AML-193 (cell line): ENCODE results near the gene HSD3B1.

Experiments used
- DNase-seq, 2 experiments: peaks; one replicate each; lab custom pipeline; 2025; lab: John Stamatoyannopoulos, UW

The HSD3B1 gene

GRCh38 chr1:119506941-119507340, at the start of gene HSD3B1:
TSS of gene HSD3B1 (plus strand) at chr1:119507210. CDS start at chr1:119507477, 267 bp downstream.
- DNase-seq, result no peak

DNA sequence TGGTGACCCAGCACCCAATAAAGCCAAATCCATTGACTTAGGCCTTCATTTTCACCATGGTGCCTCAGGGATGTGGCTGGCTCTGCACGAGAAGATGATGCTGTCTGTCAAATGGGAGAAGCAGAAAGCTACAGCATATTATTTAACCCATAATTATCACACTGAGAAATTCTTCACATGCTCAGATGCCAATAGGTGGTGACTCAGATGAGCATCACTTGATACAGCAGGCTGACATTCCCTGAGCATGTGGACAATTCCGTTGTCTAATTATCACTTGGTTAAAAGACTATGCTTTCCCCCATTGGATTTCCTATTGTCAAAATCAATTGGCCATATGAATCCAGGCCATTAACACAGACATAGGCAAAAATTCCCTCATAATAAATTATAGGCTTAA, 44.0 kb upstream of the HSD3B1 start:
- DNase-seq, result no peak

DNA sequence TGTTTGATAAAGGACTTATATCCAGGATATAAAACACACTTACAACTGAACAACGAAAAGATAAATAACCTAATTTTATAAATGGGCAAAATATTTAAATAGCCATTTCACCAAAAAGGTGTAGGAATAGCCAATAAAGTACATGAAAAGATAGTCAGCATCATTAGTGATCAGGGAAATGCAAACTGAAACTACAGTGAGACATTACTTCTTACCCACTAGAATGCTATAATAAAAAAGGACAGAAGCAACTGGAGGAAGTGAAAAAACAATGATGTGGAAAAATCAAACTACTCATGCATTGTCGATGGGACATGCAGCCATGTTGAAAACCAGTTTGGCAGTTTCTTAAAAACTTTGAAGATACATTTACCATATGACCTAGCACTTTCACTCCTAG, 43.4 kb upstream of the HSD3B1 start:
- DNase-seq, result no peak

GRCh38 chr1:119466445-119466844, 40.6 kb upstream of the HSD3B1 start:
- no peak for DNase-seq

DNA sequence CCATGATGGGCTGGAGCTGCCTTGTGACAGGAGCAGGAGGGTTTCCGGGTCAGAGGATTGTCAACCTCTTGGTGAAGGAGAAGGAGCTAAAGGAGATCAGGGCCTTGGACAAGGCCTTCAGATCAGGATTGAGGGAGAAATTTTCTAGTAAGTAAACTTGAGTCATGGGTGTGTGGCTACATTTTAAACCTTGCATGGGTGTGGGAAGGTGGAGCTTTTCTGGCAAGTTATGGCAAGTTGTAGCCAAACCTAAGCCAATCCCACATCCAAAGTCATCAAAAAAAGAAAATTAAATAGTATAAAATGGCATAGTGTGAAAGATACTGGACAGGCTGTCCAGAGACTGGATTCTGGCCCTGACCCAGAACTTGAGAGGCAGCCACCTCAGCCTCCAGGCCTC, 39.8 kb upstream of the HSD3B1 start:
- DNase-seq, result no peak

DNA sequence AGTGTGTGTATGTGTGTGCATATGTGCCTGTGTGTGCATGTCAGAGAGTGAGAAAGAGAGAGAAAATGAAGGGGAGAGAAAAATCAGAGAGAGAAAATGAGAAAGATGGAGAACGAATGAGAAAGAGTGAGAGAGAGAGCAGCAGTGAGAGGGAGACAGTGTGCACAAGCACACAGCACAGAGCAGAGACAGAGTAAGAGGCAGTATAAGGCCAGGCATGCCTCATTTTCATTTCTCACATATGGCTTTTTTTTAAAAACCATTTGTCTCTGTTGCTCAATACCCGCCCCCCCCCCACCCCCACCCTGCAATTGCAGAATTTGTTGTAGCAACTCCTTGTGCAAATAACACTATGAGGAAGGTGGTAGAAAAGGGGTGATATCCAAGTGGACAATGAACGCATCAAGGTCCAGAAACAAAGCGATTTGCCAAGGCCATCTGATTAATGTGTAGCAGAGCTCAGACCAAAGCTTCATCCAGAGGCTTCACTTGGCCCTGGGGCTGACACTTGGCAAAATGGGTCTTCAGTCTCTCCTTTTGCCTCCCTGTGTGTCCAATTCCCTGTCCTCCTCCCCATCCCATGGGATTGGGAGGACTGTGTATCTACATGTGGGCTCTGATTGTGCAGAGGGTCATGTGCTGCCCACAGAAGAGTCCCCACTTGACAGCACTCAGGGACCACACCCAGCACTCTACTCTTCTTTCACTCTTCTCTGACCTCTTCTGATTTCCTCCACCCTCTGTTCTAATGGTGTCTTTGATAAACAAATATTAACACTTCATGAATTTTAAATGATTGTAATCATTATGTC, 38.9 kb upstream of the HSD3B1 start:
- DNase-seq, result no peak

DNA sequence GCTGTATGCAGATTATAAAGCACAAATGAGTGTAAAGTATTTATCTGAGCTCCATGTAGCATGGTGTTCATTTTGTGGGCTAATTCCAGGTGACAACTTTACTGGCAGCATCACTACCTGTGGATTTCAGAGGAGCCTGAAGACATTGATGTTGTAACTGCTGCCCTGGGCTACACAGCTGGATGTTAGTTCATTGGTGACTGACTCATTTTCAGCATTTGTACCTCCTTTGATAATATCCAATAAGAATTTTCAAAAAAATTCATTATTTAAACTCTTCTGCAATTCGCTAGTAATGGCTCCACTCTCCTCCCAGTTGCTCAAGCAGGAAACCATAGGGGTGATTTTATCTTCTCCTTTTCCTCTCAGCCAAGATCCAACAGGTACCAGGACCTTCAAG, 37.3 kb upstream of the HSD3B1 start:
- no peak for DNase-seq

- DNase-seq, result no peak
Measured at GRCh38 chr1:119470377-119470776, 36.6 kb upstream of the HSD3B1 start.

DNA sequence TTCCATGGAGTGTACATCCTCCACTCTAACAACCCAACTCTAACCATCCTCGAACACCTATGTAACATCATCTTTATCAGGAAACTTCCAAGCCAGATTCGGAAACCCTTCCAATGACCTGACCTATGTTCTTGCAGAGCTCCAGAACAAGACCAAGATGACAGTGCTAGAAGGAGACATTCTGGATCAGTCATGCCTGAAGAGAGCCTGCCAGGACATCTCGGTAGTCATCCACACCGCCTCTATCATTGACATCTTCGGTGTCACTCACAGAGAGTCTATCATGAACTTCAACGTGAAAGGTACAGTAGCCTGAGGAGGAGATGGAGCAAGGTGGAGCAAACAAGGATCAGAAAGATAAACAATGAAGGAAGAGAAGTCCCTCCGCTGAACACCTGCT, 36.1 kb upstream of the HSD3B1 start:
- no peak for DNase-seq

DNA sequence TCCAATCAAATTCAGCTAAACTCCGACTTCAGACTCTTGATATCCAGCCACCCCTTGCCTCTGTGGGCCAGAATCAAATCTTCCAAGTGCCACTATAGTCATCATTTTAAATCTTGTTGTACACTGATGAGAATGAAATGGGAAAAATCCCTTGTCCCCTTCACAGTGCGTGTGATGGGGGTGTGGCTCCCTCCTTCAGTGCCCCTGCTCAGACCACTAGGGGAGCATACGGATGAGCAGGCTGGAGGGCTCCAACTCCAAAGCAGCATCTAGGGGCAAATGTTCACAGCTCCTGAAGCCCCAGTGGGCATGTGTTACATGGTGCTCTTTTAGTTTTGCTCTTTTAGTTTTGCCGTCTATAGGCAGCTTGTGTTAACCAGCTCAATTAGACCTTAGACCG, 35.4 kb upstream of the HSD3B1 start:
- no peak for DNase-seq

- no peak for DNase-seq
Measured at GRCh38 chr1:119472080-119472818, 34.8 kb upstream of the HSD3B1 start.

- no peak for DNase-seq
Measured at GRCh38 chr1:119472819-119473175, 34.2 kb upstream of the HSD3B1 start.

GRCh38 chr1:119475866-119476439, 31.1 kb upstream of the HSD3B1 start:
- DNase-seq, result no peak

- no peak for DNase-seq
Measured at GRCh38 chr1:119477710-119478109, 29.3 kb upstream of the HSD3B1 start.

GRCh38 chr1:119480175-119480574, 26.8 kb upstream of the HSD3B1 start:
- no peak for DNase-seq

GRCh38 chr1:119481951-119482350, 25.1 kb upstream of the HSD3B1 start:
- no peak for DNase-seq

GRCh38 chr1:119482517-119483425, 24.2 kb upstream of the HSD3B1 start:
- no peak for DNase-seq

DNA sequence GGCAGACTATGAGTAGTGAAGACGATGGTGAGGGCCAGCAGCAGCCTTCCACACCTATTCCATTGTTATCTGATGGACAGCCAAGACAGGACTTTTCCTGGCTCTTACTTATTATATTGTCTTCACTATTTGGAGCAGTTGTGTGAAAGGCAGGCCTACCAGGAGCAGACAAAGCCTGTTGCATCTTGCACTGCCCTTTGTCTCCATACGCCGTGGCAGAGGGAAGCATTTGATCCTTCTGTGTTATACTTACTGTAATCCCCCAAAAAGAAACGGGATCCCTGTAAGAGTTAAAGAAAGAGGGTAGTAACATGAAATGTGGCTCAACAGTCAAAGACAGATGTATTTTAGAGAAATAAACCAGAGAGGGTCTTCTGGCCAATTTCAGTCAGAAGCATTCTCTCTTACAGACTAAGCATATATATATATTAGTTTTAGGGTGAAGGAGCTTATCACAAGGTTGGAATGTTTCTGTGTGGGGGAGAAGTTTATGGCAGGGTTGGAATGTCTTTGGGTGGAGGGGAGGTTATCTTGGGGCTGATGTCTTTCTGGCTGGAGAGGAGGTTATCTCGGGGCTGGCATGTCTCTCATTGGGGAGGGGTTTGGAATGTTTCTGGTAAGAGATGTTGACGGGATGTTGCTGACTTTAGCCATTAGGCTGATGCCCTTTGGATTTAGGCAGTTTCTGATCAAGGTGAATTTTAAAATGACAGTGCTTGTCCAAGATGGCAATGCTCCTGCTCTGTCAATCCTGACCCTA, 23.4 kb upstream of the HSD3B1 start:
- no peak for DNase-seq

DNA sequence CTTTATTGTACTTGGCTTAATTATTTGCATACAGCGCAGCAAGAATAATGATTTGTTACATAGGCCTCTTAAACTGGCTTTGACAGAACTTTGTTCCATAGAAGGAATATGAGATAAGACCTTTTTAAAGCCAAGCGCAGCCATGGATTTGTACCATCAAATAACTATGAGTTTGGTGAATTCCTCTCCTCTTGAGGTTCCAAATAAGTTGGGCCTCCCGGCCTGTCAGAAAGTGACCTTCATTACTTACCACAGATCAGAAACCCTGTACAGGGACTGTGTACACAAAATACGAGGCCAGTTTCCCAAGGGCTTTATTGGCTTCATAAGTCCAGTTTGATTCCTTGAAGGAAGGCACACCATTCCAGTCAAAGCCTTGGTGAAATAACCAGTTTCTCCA, 21.8 kb upstream of the HSD3B1 start:
- no peak for DNase-seq

DNA sequence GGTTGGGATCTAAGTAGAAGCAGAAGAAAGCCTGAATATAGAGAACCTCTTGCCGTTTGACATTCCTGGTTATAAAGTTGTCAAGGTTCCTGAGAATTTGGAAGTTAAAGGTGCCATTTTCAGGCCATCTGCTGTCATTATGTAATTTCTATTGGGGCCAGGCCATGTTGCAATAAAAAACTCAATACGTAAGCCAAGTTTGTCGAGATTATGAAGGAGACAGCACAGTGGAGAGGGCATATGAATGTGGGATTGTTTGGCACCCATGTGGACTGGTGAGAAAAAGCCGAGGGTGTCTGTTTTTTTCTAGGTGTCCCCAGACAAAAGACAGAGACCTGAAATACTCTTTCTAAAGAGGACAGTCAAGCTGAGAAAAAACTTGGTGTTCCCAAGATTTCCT, 18.8 kb upstream of the HSD3B1 start:
- DNase-seq, result no peak

DNA sequence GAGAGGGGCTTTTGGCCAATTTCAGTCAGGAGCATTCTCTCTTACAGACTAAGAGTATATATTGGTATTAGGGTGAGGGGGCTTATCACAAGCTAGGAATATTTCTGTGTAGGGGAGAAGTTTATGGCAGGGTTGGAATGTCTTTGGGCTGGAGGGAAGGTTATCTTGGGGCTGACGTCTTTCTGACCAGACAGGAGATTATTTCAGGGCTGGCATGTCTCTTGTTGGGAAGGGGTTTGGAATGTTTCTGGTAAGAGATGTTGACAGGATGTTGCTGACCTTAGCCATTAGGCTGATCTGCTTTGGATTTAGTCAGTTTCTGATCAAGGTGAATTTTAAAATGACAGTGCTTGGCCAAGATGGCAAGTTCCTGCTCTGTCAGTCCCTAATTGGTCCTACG, 17.8 kb upstream of the HSD3B1 start:
- DNase-seq, result no peak
